ENCODE measurements around the gene DYSF.

The DYSF gene

GRCh38 chr2:71457123-71457915 lies 4.0 kb downstream of the DYSF start:
- no peak for DNase-seq

GRCh38 chr2:71457923-71458322 lies 4.6 kb downstream of the DYSF start:
- DNase-seq, result no peak

- no peak for DNase-seq
These were observed 5.2 kb downstream of the DYSF start for GRCh38 chr2:71458413-71459083.

GRCh38 chr2:71459084-71459431 lies 5.7 kb downstream of the DYSF start:
- no peak for DNase-seq

- no peak for DNase-seq
These were observed 6.7 kb downstream of the DYSF start for GRCh38 chr2:71460056-71460455.

- no peak for DNase-seq
These were observed 7.4 kb downstream of the DYSF start for GRCh38 chr2:71460595-71461303.

GRCh38 chr2:71461304-71461671 lies 7.9 kb downstream of the DYSF start:
- no peak for DNase-seq

GRCh38 chr2:71462056-71462605 lies 8.8 kb downstream of the DYSF start:
- DNase-seq, result no peak

GRCh38 chr2:71462641-71463341 lies 9.4 kb downstream of the DYSF start:
- no peak for DNase-seq

- no peak for DNase-seq
These were observed 9.9 kb downstream of the DYSF start for GRCh38 chr2:71463342-71463654.

- no peak for DNase-seq
These were observed 11.0 kb downstream of the DYSF start for GRCh38 chr2:71464389-71464788.

- DNase-seq, result no peak
These were observed 12.0 kb downstream of the DYSF start for GRCh38 chr2:71465356-71465755.

GRCh38 chr2:71465961-71466300 lies 12.6 kb downstream of the DYSF start:
- DNase-seq, result no peak

- peak; percentile 32 for DNase-seq
These were observed 13.2 kb downstream of the DYSF start for GRCh38 chr2:71466301-71467179.

- DNase-seq, result no peak
These were observed 13.9 kb downstream of the DYSF start for GRCh38 chr2:71467180-71467815.

GRCh38 chr2:71468279-71469015 lies 15.1 kb downstream of the DYSF start:
- no peak for DNase-seq

- no peak for DNase-seq
These were observed 16.3 kb downstream of the DYSF start for GRCh38 chr2:71469403-71470398.

- DNase-seq, result no peak
These were observed 17.9 kb downstream of the DYSF start for GRCh38 chr2:71471276-71471675.

- no peak for DNase-seq
These were observed 18.7 kb downstream of the DYSF start for GRCh38 chr2:71472019-71472418.

Measured in NCI-H510A treated with DMSO at 0.1 percent for 48 hours (cell line).